Measurements from ENCODE around the gene IL31RA. TPM values are rescaled to one million over a fixed set of nuclear protein-coding genes. Genes with fewer than 3 reads are reported as not detected.

Gene IL31RA
- total RNA-seq, 1 experiment from 2014 or later: not detected

DNA sequence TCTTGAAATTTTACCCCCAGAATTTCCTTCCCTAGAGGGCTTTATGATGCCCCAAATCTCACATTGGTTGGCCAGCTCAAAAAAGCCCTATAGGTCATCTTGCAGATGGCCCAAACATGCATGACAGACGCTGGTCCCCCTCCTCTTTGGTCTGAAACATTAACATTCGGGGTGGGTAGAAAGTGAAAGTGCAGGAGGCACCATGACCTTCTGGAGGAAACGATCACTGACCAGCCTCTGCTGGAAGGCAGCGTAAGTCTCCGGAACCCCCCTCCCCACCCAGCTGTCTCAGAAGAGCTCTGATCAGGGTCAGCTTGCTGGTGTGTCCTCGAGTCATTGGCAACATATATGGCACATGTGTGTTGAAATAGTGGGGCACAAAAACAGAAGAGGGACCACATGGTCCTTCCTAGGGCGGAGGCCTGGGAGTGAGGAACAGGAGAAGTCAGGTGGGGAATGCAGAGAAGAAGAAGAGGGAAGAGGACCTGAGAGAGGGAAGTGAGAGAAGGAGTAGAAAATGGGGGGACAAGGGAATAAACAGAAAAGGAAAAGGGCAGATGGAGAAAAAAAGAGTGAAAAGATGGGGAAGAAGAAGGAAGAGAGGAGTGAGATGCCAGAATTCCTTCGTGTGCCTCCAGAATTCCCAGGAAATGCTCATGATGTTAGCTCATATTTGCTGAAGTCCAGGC lies 46.2 kb downstream of the IL31RA start:
- CTCF ChIA-PET: interaction anchor here (0.6 kb wide), 1 partner anchor 254 kb away, joined by 4 read pairs; no protein-coding TSS in a partner anchor
- ATAC-seq (no peak), DNase-seq (ENCODE audit: low spot score) (no peak)
- peaks cover 4% of the 10 kb centered on the region for H3K9me3 Mint-ChIP-seq
- POLR2A ChIA-PET: no interaction called here
- H3K27me3 Mint-ChIP-seq (ENCODE audit: low read depth): no peaks in the 10 kb centered on the region; the same call in 1 of the 2 replicates
- no peak overlapping the region for H3K27ac Mint-ChIP-seq
- H3K4me3 Mint-ChIP-seq: no peak overlapping the region
- TF ChIP-seq ZNF396 (CRISPR knock-in tag; IDR thresholded peaks at IDR 0.05; ENCODE audit: borderline replicate concordance) (no peak), ZNF317 (CRISPR knock-in tag; IDR thresholded peaks at IDR 0.05; ENCODE audit: borderline replicate concordance, low read depth) (no peak), NFYB (CRISPR knock-in tag; conservative IDR thresholded peaks at IDR 0.05; ENCODE audit: low read depth) (no peak), FOXP1 (CRISPR knock-in tag; IDR thresholded peaks at IDR 0.05; ENCODE audit: borderline replicate concordance) (no peak), ZNF423 (CRISPR knock-in tag; IDR thresholded peaks at IDR 0.05) (no peak), EMX1 (CRISPR knock-in tag; IDR thresholded peaks at IDR 0.05) (no peak), ELF4 (CRISPR knock-in tag; IDR thresholded peaks at IDR 0.05; ENCODE audit: low read depth) (no peak), MAX (CRISPR knock-in tag; IDR thresholded peaks at IDR 0.05) (no peak), NR1H2 (CRISPR knock-in tag; IDR thresholded peaks at IDR 0.05) (no peak), FOXK1 (CRISPR knock-in tag; IDR thresholded peaks at IDR 0.05) (no peak), TP53 (CRISPR knock-in tag; IDR thresholded peaks at IDR 0.05) (no peak), TEAD4 (CRISPR knock-in tag; IDR thresholded peaks at IDR 0.05) (no peak), MXD4 (CRISPR knock-in tag; IDR thresholded peaks at IDR 0.05; ENCODE audit: borderline replicate concordance) (no peak), ZNF219 (CRISPR knock-in tag; IDR thresholded peaks at IDR 0.05; ENCODE audit: borderline replicate concordance) (no peak), SP1 (CRISPR knock-in tag; conservative IDR thresholded peaks at IDR 0.05) (no peak)
- H3K4me1 Mint-ChIP-seq: no peaks in the 10 kb centered on the region
- H3K36me3 Mint-ChIP-seq: no peaks in the 10 kb centered on the region

- ChIA-PET CTCF (interaction anchor here (0.6 kb wide), 1 partner anchor 254 kb away, joined by 4 read pairs; no protein-coding TSS in a partner anchor), POLR2A (no interaction called here)
- Mint-ChIP-seq H3K36me3 (no peaks in the 10 kb centered on the region), H3K27ac (no peak overlapping the region), H3K4me1 (no peaks in the 10 kb centered on the region), H3K27me3 (ENCODE audit: low read depth) (no peaks in the 10 kb centered on the region), H3K9me3 (no peaks in the 10 kb centered on the region), H3K4me3 (no peak overlapping the region)
- no peak for DNase-seq (ENCODE audit: low spot score)
- no peak for ATAC-seq
- TF ChIP-seq TCF7 (CRISPR knock-in tag; IDR thresholded peaks at IDR 0.05; ENCODE audit: low read depth) (no peak), SMAD4 (CRISPR knock-in tag; IDR thresholded peaks at IDR 0.05) (no peak), IRF2 (CRISPR knock-in tag; IDR thresholded peaks at IDR 0.05; ENCODE audit: borderline replicate concordance, low read depth) (no peak), MXD4 (CRISPR knock-in tag; IDR thresholded peaks at IDR 0.05; ENCODE audit: borderline replicate concordance) (no peak), NR1H2 (CRISPR knock-in tag; IDR thresholded peaks at IDR 0.05) (no peak), ZNF396 (CRISPR knock-in tag; IDR thresholded peaks at IDR 0.05; ENCODE audit: borderline replicate concordance) (no peak), ZNF512 (CRISPR knock-in tag; IDR thresholded peaks at IDR 0.05; ENCODE audit: borderline replicate concordance) (no peak), FOXP1 (CRISPR knock-in tag; IDR thresholded peaks at IDR 0.05; ENCODE audit: borderline replicate concordance) (no peak), FOXP4 (CRISPR knock-in tag; IDR thresholded peaks at IDR 0.05) (no peak), FOXK1 (CRISPR knock-in tag; IDR thresholded peaks at IDR 0.05) (no peak), HMGXB4 (CRISPR knock-in tag; IDR thresholded peaks at IDR 0.05) (no peak), GRHL2 (CRISPR knock-in tag; IDR thresholded peaks at IDR 0.05; ENCODE audit: insufficient replicate concordance, severe bottlenecking) (no peak), ATF3 (CRISPR knock-in tag; conservative IDR thresholded peaks at IDR 0.05) (no peak), SP1 (CRISPR knock-in tag; conservative IDR thresholded peaks at IDR 0.05) (no peak), ZNF416 (CRISPR knock-in tag; IDR thresholded peaks at IDR 0.05) (no peak), TEAD4 (CRISPR knock-in tag; IDR thresholded peaks at IDR 0.05) (no peak), NR3C1 (CRISPR knock-in tag; conservative IDR thresholded peaks at IDR 0.05; ENCODE audit: low read depth) (no peak)
- TF ChIP-seq, protein P1, sequence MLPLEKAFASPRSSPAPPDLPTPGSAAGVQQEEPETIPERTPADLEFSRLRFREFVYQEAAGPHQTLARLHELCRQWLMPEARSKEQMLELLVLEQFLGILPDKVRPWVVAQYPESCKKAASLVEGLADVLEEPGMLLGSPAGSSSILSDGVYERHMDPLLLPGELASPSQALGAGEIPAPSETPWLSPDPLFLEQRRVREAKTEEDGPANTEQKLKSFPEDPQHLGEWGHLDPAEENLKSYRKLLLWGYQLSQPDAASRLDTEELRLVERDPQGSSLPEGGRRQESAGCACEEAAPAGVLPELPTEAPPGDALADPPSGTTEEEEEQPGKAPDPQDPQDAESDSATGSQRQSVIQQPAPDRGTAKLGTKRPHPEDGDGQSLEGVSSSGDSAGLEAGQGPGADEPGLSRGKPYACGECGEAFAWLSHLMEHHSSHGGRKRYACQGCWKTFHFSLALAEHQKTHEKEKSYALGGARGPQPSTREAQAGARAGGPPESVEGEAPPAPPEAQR (CRISPR knock-in tag; IDR thresholded peaks at IDR 0.05): no peak
Observed at GRCh38 chr5:55897905-55898304, 46.7 kb downstream of the IL31RA start.

Data from WTC11 (cell line).